IMR-90 (cell line): Measurements from ENCODE around the gene NPTN. TPM values are rescaled to one million over a fixed set of nuclear protein-coding genes. Genes with fewer than 3 reads are reported as not detected.

ENCODE experiments used
- ATAC-seq: fragments of 200-7000 bp; cut with Tn5 transposase; 2 replicates; pipeline ENCODE4 v1.9.1; 2020; ENCODE audit warnings: low read depth, mild to moderate bottlenecking, moderate library complexity
- BruUV-seq: library from RNA; stranded (reverse); fragments of 400-500 nt; replicated peaks from 2 replicates; lab custom pipeline; 2021; lab: Mats Ljungman, UMichigan
- CTCF ChIA-PET: fragments of 300-600 bp; formaldehyde crosslinking; extraction: SDS; loops from one replicate; lab custom pipeline; 2021; ENCODE audit warnings: antibody characterized with exemption; lab: Yijun Ruan, JAX
- POLR2A ChIA-PET: fragments of 300-600 bp; sonication (Branson Sonifier 250); formaldehyde crosslinking; loops from one replicate; lab custom pipeline; 2022; ENCODE audit warnings: antibody characterized with exemption; ENCODE audit not compliant: unreplicated experiment; lab: Charles Lee
- DNase-seq: peaks from one replicate; pipeline ENCODE4 v3.0.0; 2013
- H2AFZ ChIP-seq: replicated peaks from 2 replicates; pipeline ENCODE3; 2013; ENCODE audit warnings: low read length, mild to moderate bottlenecking; ENCODE audit not compliant: poor library complexity
- H2AK5ac ChIP-seq: 2 replicates; pipeline ENCODE4 v1.6.1; 2013; ENCODE audit warnings: low read depth, low read length, inconsistent platforms
- H2AK9ac ChIP-seq: replicated peaks from 2 replicates; pipeline ENCODE3; 2013; ENCODE audit warnings: mild to moderate bottlenecking, low read depth, low read length, moderate library complexity; ENCODE audit not compliant: poor library complexity
- H2BK120ac ChIP-seq: 2 replicates; pipeline ENCODE4 v1.6.1; 2013; ENCODE audit warnings: low read depth, low read length, inconsistent platforms
- H2BK15ac ChIP-seq: 3 replicates; pipeline ENCODE4 v1.6.1; 2013; ENCODE audit warnings: low read depth, low read length, inconsistent platforms
- H2BK20ac ChIP-seq: 2 replicates; pipeline ENCODE4 v1.6.1; 2013; ENCODE audit warnings: low read depth, mild to moderate bottlenecking, inconsistent platforms, low read length, moderate library complexity
- H2BK5ac ChIP-seq: 2 replicates; pipeline ENCODE4 v1.6.1; 2013; ENCODE audit warnings: mild to moderate bottlenecking, low read depth, low read length, inconsistent platforms; ENCODE audit not compliant: poor library complexity, severe bottlenecking
- H3K14ac ChIP-seq: replicated peaks from 2 replicates; pipeline ENCODE4 v1.6.1; 2013; ENCODE audit warnings: low read depth, low read length, inconsistent platforms
- H3K18ac ChIP-seq: 2 replicates; pipeline ENCODE4 v1.6.1; 2013; ENCODE audit warnings: low read depth, low read length, control low read depth
- H3K23ac ChIP-seq: 2 replicates; pipeline ENCODE4 v1.6.1; 2013; ENCODE audit warnings: low read depth, low read length, inconsistent platforms
- H3K27ac ChIP-seq: 2 replicates; pipeline ENCODE4 v1.5.1; 2013; ENCODE audit warnings: mild to moderate bottlenecking, control low read depth, low read length; ENCODE audit not compliant: insufficient read depth
- H3K27me3 ChIP-seq: 2 replicates; pipeline ENCODE4 v1.6.1; 2013; ENCODE audit warnings: low read length; ENCODE audit not compliant: control insufficient read depth, insufficient read depth
- H3K36me3 ChIP-seq: 2 replicates; pipeline ENCODE4 v1.6.1; 2013; ENCODE audit warnings: low read length, mixed read lengths; ENCODE audit not compliant: control insufficient read depth, insufficient read depth
- H3K4ac ChIP-seq: 2 replicates; pipeline ENCODE4 v1.6.1; 2013; ENCODE audit warnings: low read depth, low read length, inconsistent platforms
- H3K4me1 ChIP-seq: 2 replicates; pipeline ENCODE4 v1.6.1; 2013; ENCODE audit warnings: low read length, mixed read lengths; ENCODE audit not compliant: control insufficient read depth, insufficient read depth
- H3K4me2 ChIP-seq: 2 replicates; pipeline ENCODE4 v1.6.1; 2013; ENCODE audit warnings: low read depth, mild to moderate bottlenecking, control low read depth, low read length, moderate library complexity
- H3K4me3 ChIP-seq: 2 replicates; pipeline ENCODE4 v1.5.1; 2013; ENCODE audit warnings: low read depth, mild to moderate bottlenecking, control low read depth, low read length, moderate library complexity; ENCODE audit not compliant: insufficient read depth
- H3K56ac ChIP-seq: 2 replicates; pipeline ENCODE4 v1.6.1; 2013; ENCODE audit warnings: low read length, inconsistent platforms; ENCODE audit not compliant: insufficient read depth; ENCODE audit errors: extremely low read depth
- H3K79me1 ChIP-seq, 2 experiments: 2 replicates each; pipeline ENCODE4 v1.6.1; 2013; ENCODE audit warnings: low read length in 2 of 2, inconsistent platforms in 1 of 2, low read depth in 1 of 2
- H3K9ac ChIP-seq: 2 replicates; pipeline ENCODE4 v1.6.1; 2013; ENCODE audit warnings: low read depth, low read length, control low read depth
- H3K9me1 ChIP-seq: 2 replicates; pipeline ENCODE4 v1.6.1; 2013; ENCODE audit warnings: low read length, inconsistent platforms; ENCODE audit not compliant: insufficient read depth
- H3K9me3 ChIP-seq: 2 replicates; pipeline ENCODE4 v1.6.1; 2013; ENCODE audit warnings: low read length; ENCODE audit not compliant: control insufficient read depth, insufficient read depth
- H4K20me1 ChIP-seq: 2 replicates; pipeline ENCODE4 v1.6.1; 2013; ENCODE audit warnings: low read length, inconsistent platforms; ENCODE audit not compliant: insufficient read depth
- H4K5ac ChIP-seq: 2 replicates; pipeline ENCODE4 v1.6.1; 2013; ENCODE audit warnings: mild to moderate bottlenecking, low read depth, low read length, control low read depth
- H4K8ac ChIP-seq, 2 experiments: 2 replicates each; pipeline ENCODE4 v1.6.1; 2013; ENCODE audit warnings: low read depth in 2 of 2, low read length in 2 of 2, control low read depth in 1 of 2, inconsistent platforms in 1 of 2
- H4K91ac ChIP-seq: 2 replicates; pipeline ENCODE4 v1.6.1; 2013; ENCODE audit warnings: low read depth, low read length, inconsistent platforms; ENCODE audit not compliant: insufficient read depth
- CEBPB ChIP-seq: IDR thresholded peaks from 2 replicates; pipeline ENCODE4 v1.6.1; 2012; ENCODE audit warnings: low read depth, low read length, improper control_type of control experiment
- ELK1 ChIP-seq: fragments of 150-350 bp; IDR thresholded peaks from 2 replicates; pipeline ENCODE4 v1.6.1; 2016; ENCODE audit warnings: low read depth, mild to moderate bottlenecking, low read length, moderate library complexity, borderline replicate concordance
- FOS ChIP-seq: fragments of 150-350 bp; IDR thresholded peaks from 2 replicates; pipeline ENCODE4 v1.6.1; 2016; ENCODE audit warnings: low read depth, low read length
- POLR2A ChIP-seq: IDR thresholded peaks from 2 replicates; pipeline ENCODE4 v1.6.1; 2012; ENCODE audit warnings: mild to moderate bottlenecking, low read depth, low read length
- RCOR1 ChIP-seq: IDR thresholded peaks from 2 replicates; pipeline ENCODE4 v1.6.1; 2012; ENCODE audit warnings: mild to moderate bottlenecking, low read length, improper control_type of control experiment; ENCODE audit not compliant: insufficient replicate concordance
- WGBS, 2 experiments: methylation state at CpG; one replicate each; pipeline versions ENCODE4 v1.1.5 to v1.1.7; 2013; ENCODE audit warnings: missing lambda C conversion rate in 2 of 2; ENCODE audit not compliant: insufficient read length in 1 of 2; ENCODE audit errors: extremely low coverage in 2 of 2; 5-methylcytosine and 5-hydroxymethylcytosine counted together
- dilution Hi-C: fragments of 300-500 bp; cut with HindIII; formaldehyde crosslinking; loops from one replicate; pipeline ENCODE4 v1.14.3; 2018; ENCODE audit warnings: low sequenced_read_pairs; ENCODE audit not compliant: unreplicated experiment
- in situ Hi-C: fragments of 300-500 bp; cut with MboI; formaldehyde crosslinking; loops from 3 replicates; pipeline ENCODE4 v1.14.3; 2019; ENCODE audit warnings: low sequenced_read_pairs, inconsistent platforms, mixed read lengths
- intact Hi-C: fragments of 100-400 bp; cut with micrococcal nuclease; formaldehyde crosslinking; loops from 2 replicates; pipeline ENCODE4 v1.10.0; 2022
- polyA plus RNA-seq, 3 experiments: library from polyadenylated mRNA; depleted of rRNA; stranded (reverse); fragments of >200 nt; gene quantifications; 2 replicates each; pipeline ENCODE4 v1.2.3, GENCODE V29; 2012; ENCODE audit warnings: low replicate concordance in 1 of 3
- total RNA-seq: library from RNA; depleted of rRNA; stranded (reverse); fragments of >200 nt; gene quantifications from 2 replicates; pipeline ENCODE4 v1.2.3, GENCODE V29; 2012

NPTN gene
- total and polyA plus RNA-seq, 2 of the 4 experiments (the other 2 are of a cell fraction), result 171 to 329 TPM

GRCh38 chr15:73631915-73632669 is 1.1 kb downstream of the NPTN start:
- Histone ChIP-seq H3K9me1 (peaks cover 9% of the 10 kb centered on the region), H3K4me1 (peaks cover 15% of the 10 kb centered on the region), H2AFZ (peak overlapping the region; percentile 18), H4K5ac (0 out of 2 replicates have a peak overlapping the region, but pooled peaks have one; percentile 11), H3K9ac (peak overlapping the region; percentile 97), H3K56ac (peak overlapping the region; percentile 94), H2BK5ac (peak overlapping the region; percentile 83), H3K4me2 (peak overlapping the region; percentile 97), H3K14ac (peak overlapping the region; percentile 93), H2AK5ac (peak overlapping the region; percentile 94), H2BK20ac (0 out of 2 replicates have a peak overlapping the region, but pooled peaks have one; percentile 5), H3K27ac (peak overlapping the region; percentile 95), H3K79me1 (peaks cover 7 to 54% of the 10 kb centered on the region in 2 experiments; a peak in 2 of 4 replicates), H4K20me1 (peaks cover 51% of the 10 kb centered on the region), H4K8ac (peak overlapping the region; percentile 37 to 75; a peak in 1 of 4 replicates), H2BK120ac (peak overlapping the region; percentile 7; the same call in 1 of the 2 replicates), H3K23ac (peak overlapping the region; percentile 92), H3K18ac (peak overlapping the region; percentile 42), H3K27me3 (no peaks in the 10 kb centered on the region), H3K4ac (peak overlapping the region; percentile 82), H3K36me3 (no peaks in the 10 kb centered on the region), H3K9me3 (no peaks in the 10 kb centered on the region), H3K4me3 (peak overlapping the region; percentile 64), H2AK9ac (peak overlapping the region; percentile 21), H2BK15ac (no peak overlapping the region), H4K91ac (peak overlapping the region; percentile 53)
- peak; percentile 30 for ATAC-seq
- DNase-seq, result peak; percentile 59
- dilution Hi-C loops (no loop called here), intact Hi-C loops (loop anchor here (2.0 kb wide), 1 partner anchor 33 kb away; no protein-coding TSS in a partner anchor), in situ Hi-C loops (loop anchor here (5.0 kb wide), 1 partner anchor 60 kb away; no protein-coding TSS in a partner anchor)
- ChIA-PET CTCF (interaction anchor here (0.6 to 3.9 kb wide), 7 partner anchors 12 to 72 kb away, joined by 3 to 13 read pairs (median 4); no protein-coding TSS in a partner anchor), POLR2A (interaction anchor here (0.6 kb wide), 2 partner anchors 22 to 295 kb away, joined by 3 read pairs; no protein-coding TSS in a partner anchor)
- 4% methylated on average over 6 of the region's 6 CpGs; no CpG with 5 or more reads in 1 of the 2 experiments for WGBS, 2 experiments
- BruUV-seq, result no TSS peak
- TF ChIP-seq CEBPB (no peak), ELK1 (no peak), RCOR1 (no peak), POLR2A (0 out of 2 replicates have a peak, but pooled peaks have one; percentile 51), FOS (no peak)
